Cardiac septum (tissue), 1 donor: ENCODE results near the gene SDK1. TPM values are rescaled to one million over a fixed set of nuclear protein-coding genes. Genes with fewer than 3 reads are reported as not detected.
"Not testable (repeated sequence)": the region's sequence is repeated elsewhere in the genome, so short reads cannot be mapped to it uniquely, and the experiment has no call there.

Experiments
- DNase-seq: peaks from one replicate; pipeline ENCODE4 v3.0.0-alpha.2; 2020; ENCODE audit warnings: low spot score
- intact Hi-C: fragments of 100-400 bp; cut with DNase I; formaldehyde crosslinking; loops from one replicate; pipeline ENCODE4 v1.14.0; 2022
- total RNA-seq: library from RNA; stranded (reverse); fragmentation: NEBNext Ultra II Directional; extraction: Animal tissue kit (Norgen Biotek cat#: 25700); gene quantifications from one replicate; pipeline ENCODE4 v1.2.1, GENCODE V29; 2021
- donor health status: DM: no; HTN: no; CAD: no.

The SDK1 gene
- total RNA-seq, 1 donor from 2014 or later = 0.32 TPM

DNA sequence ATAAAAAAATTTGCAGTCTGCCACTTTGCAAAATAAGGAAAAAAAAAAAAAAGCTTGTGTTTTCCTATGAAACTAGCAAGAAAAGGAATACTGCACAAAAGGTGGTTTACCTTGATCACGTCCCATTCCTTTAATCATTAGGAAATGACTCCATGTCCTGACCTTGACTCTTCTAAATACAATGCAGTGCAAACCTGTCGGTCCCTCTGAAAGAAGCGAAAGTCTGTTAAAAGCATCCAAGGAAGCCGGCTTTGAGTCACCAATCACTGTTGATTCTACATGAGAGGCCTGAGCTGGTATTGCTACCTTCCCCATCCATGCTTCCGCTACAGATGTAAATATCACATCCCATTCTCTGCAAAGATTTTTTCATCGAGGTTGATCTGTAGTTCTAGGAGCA, 652.1 kb downstream of the SDK1 start:
- DNase-seq = no peak
- intact Hi-C loops = no loop called here

- intact Hi-C loops = no loop called here
- no peak for DNase-seq
These were observed 652.9 kb downstream of the SDK1 start for GRCh38 chr7:3953946-3954345.

DNA sequence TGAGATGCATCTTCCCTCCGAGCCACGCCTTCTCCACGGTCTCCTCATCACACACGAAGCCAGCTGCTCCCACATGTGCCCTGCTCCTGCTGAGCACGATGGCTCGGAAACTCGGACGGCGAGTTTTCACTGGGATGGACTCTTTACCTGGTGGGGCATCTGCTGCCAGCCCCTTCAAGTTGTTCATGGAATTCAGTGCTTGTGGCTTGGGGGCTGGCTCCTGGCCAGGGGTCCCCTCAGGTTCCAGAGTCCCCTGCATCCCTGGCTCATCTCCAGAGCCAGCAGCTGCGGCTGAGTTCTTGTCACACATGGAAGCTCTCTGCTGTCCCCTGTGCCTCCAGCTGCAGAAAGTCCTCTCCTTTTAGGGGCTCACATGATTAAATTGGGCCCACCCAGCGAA, 654.0 kb downstream of the SDK1 start:
- intact Hi-C loops = no loop called here

DNA sequence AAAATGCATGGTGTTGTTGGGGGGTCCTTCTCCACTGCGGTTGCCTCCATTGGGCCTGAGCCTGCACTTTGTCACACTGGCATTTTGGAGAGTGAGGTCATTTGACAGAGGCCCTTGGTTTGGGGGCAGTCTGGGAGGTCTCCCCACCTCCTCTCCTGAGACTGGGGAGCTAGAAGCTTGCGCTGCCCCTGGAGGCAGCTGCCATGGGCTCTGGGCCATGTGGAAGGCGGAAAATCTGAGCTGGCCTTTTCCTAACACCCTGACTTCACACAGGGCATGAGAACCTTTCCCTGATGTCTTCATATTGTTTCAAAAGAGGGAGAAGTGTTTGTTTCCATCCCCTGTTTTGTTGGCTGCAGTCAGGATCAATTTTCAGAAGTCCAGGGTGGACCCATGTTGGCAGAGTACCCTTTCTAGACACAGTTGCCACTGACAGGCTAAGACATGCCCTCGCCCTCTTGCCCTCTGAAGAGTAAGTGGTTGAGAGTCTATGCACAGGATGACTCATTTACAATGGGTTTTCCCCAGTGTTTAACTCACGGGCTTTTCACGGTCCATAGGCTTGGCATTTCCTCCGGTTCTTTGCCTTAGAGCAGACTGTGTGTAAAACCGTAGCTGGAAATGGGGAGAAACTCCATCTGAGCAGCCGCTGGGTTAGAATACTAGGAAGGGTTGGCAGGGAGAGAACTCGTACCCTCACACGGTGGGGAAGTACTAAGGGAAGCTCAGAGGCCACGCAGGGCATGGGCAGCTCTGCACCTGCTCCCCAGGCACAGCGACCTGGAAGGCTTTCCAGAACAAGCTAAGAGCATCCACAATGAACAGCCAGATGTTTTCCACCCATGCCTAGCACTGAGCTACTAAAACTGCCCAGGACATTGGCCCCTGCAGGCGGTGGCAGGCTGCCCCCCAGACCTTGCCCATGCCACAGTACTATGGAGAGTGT, 655.0 kb downstream of the SDK1 start:
- intact Hi-C loops = no loop called here
- no peak for DNase-seq

More for the DNA sequence above, 654.0 kb downstream of the SDK1 start:
- DNase-seq = no peak

DNA sequence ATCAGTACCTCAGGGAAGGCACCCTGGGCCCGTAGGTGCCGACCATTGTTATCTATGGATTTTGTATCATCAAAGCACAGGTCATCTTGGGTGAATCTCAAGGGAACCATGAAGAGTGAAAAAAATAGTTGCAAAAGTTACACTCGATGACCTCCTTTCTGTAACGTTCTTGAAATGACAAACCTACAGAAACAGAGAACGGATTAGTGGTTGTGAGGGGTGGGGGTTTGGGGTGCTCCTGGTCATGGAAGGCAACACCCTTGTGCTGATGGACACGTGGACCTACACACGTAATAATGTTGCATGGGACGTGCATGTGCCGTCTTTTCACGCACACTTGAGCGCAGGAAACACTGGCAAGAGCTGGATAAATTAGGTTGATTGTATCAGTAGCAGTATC, 655.9 kb downstream of the SDK1 start:
- intact Hi-C loops = no loop called here
- no peak for DNase-seq

GRCh38 chr7:3957472-3958108, 656.5 kb downstream of the SDK1 start:
- intact Hi-C loops = no loop called here
- DNase-seq = no peak

GRCh38 chr7:3958109-3958483, 657.0 kb downstream of the SDK1 start:
- intact Hi-C loops = no loop called here
- DNase-seq = no peak

- no peak for DNase-seq
- intact Hi-C loops = no loop called here
These were observed 658.3 kb downstream of the SDK1 start for GRCh38 chr7:3959364-3959763.

DNA sequence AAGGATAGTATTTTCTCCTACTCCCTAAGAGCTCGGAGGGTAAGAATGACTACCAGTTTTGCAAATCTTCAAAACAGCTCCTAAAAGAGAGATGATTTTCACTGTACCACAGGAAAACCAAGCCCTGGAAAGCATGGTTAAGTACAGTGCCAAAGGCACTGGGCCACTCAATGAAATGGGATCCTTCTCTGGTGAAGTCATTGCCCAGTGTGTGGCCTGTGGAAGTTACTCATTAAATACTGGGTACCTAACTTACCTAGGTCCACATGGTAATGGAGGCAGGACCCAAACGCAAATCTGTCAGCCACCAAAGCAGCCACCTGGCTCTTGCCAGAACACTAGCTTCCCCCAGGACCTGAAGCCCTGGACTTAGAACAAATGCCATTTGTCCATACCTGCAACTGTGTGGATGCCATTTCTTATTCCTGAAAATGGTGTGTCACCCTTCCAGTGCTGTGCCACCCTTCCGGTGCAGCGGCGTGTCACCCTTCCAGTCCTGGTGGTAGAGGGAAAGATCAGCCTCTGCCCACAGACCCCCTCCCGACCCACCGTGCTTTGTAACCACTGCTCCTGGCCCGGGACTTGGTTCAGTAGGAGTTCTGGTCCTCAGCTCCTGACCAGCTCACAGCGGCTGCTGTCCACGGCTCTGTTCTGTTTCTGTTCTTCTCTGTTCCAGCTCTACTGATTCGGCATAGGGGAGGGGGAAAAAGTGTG, 659.2 kb downstream of the SDK1 start:
- intact Hi-C loops = no loop called here
- DNase-seq = no peak

- no peak for DNase-seq
- intact Hi-C loops = no loop called here
These were observed 659.9 kb downstream of the SDK1 start for GRCh38 chr7:3960942-3961341.

DNA sequence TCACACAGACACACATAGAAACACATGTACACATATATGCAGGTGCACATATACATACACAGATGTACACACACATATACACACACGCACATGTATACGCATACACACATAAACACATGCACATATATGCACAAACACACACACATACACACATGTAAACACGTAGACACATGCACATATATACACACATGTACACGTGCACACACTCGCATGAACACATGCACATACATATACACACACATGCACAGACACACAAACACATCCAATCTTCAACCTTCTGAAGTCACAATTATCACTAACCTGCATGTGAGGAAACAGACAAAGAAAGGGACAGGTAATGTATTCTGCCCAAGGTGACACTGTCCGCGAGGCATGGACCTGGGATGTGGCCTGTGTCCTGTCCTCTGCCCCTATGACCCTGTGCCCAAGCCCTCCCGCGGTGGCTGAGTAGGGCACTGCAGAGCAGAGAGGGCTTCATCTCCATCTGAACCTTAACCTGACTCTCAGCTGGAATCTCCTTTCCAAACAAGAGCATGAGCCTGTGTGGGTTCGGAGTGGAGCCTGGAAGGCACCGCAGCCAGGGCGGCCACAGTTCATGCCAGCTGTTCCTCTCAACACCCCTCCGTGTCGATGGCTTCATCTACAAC, 660.9 kb downstream of the SDK1 start:
- DNase-seq = no peak
- intact Hi-C loops = no loop called here

DNA sequence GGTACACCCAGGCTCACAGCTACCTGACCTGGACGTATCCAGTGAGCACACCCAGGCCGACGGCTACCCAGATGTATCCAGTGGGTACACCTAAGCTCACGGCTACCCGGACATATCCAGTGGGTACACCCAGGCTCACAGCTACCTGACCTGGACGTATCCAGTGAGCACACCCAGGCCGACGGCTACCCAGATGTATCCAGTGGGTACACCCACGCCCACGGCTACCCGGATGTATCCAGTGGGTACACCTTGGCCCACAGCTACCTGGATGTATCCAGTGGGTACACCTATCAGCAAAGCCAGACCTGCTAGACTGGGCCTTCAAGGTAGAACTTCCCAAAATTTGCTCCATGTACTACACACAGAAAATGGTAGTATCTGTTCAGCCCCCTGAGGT, 662.7 kb downstream of the SDK1 start:
- DNase-seq, intact Hi-C loops: not testable (repeated sequence)

DNA sequence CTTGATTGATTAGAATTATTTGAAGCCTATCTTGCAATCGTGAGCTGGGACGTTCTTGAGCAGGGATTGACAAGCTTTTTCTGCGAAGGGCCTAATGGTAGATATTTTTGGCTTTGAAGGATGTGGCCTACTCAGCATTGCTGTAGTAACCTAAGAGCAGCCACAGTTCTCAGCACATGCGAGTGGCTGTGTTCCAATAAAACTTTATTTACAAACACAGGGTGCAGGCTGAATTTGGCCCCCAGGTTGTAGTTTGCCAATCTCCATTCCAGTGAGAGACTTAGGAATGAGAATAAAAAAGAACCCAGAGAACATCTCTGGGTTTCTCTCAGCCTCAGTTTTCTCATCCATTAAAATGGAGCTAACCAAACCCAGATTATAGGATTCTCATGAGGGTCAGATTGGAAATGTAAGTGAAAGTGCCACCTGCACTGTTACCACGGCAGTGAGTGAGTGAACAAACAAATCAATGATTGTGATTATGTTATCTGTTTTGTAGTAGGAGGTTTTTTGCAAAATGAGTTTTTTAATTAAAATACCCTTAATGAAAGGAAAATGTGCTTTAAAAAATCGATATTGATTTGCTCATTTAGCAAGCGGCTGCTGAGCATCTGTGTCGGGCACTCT, 664.0 kb downstream of the SDK1 start:
- intact Hi-C loops = no loop called here
- no peak for DNase-seq

DNA sequence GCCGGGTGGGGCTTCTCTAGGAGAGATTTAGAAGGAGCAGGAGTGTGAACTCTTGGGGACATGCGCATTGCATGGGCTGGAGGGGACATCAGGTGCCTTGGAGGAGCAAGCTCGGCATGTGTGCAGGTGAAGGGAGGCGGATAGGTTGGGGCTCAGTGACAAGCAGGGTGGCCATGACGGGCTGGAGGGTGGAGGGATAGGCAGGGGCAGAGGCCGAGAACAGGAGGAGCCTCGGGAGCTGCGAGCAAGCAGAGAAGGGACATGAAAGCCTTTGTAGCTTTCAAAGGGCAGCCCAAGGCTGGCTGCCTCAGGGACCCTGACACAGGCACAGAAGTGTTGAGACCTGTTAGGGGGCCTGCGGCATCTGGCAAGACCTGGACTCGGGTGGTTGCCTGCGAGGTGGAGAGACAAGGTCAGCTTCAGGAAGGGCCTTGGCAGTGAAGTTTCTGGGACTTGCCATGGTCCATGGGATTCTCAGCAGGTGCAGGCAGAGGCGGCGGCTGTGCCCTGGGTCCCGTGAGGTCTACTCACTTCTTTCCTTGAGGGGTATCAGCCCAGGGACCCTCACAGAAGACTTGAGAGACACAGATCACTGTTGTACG, 664.8 kb downstream of the SDK1 start:
- intact Hi-C loops = no loop called here

DNA sequence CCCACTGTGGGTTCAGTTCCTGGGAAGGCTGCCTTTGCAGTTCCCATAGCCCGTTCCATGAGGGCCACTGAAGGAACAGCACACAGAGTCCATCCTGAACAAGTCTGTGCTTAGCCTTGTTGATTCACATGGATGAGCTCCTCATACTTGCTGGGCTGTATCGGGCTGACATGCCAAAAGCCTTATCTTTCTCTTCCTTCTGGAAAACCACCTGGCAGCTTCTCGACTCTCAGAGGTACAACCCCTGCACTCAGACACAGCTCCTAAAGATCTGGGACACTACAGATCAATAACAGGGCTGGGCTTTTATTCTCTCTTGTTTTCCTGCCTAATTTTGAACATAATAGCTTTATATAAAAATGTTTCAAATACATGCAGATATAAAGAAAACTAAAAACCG, 667.2 kb downstream of the SDK1 start:
- intact Hi-C loops = no loop called here
- DNase-seq = no peak

More for the DNA sequence above, 664.8 kb downstream of the SDK1 start:
- no peak for DNase-seq

DNA sequence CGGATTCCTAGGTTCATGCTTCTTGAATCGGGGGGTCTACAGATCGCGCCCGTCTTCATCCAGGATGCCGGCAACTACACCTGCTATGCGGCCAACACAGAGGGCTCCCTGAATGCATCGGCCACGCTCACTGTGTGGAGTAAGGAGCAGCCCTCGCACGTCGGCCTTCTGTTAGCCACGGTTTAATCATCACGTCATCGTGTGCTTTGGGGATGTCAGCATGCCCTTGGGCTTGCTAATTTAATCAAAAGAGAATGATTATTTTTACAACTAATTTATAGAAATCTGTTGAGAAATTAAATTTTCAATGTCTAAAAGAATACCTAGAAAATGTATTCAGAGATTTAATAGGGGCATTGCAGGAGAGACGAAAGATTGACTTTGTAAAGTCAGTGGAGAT, 668.2 kb downstream of the SDK1 start:
- intact Hi-C loops = no loop called here
- DNase-seq = no peak

DNA sequence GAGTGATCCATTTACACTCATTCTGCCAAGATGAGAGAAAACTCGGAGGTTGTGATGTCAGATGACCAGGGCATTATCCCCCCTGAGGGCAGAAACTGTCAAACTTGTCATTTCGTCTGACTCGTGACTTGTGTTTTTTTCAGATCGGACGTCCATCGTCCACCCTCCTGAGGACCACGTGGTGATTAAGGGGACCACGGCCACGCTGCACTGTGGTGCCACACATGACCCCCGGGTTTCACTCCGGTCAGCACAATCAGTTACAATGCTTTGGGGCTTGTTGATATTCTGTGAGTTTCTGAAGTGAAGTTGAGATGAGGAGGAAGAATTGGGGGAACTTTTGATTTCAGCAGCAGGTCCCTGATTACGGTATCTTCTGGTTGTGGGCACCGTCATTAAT, 670.3 kb downstream of the SDK1 start:
- DNase-seq = no peak
- intact Hi-C loops = no loop called here

- intact Hi-C loops = no loop called here
- DNase-seq = no peak
These were observed 672.2 kb downstream of the SDK1 start for GRCh38 chr7:3973264-3973663.

GRCh38 chr7:3974329-3974728, 673.3 kb downstream of the SDK1 start:
- intact Hi-C loops = no loop called here

More at GRCh38 chr7:3974329-3974728, 673.3 kb downstream of the SDK1 start:
- no peak for DNase-seq
